Caco-2 (cell line): Measurements from ENCODE around the gene E2F4. TPM values are rescaled to one million over a fixed set of nuclear protein-coding genes. Genes with fewer than 3 reads are reported as not detected.
A peak's percentile ranks its signal among the peaks of the same experiment; 100 is the strongest.

Experiments used
- BruUV-seq: library from RNA; stranded (reverse); fragments of 400-500 nt; replicated peaks from 2 replicates; lab custom pipeline; 2021; lab: Mats Ljungman, UMichigan
- CTCF ChIA-PET: fragments of 300-600 bp; sonication (Branson Sonifier 250); formaldehyde crosslinking; loops from one replicate; lab custom pipeline; 2022; ENCODE audit warnings: antibody characterized with exemption; lab: Charles Lee
- POLR2A ChIA-PET: fragments of 300-600 bp; sonication (Branson Sonifier 250); formaldehyde crosslinking; loops from one replicate; lab custom pipeline; 2022; ENCODE audit warnings: antibody characterized with exemption; lab: Charles Lee
- DNase-seq, 2 experiments: peaks; one replicate each; pipeline versions ENCODE4 v3.0.0 to v3.0.0-alpha.2; 2020 to 2022
- H3K27me3 ChIP-seq: replicated peaks from 2 replicates; pipeline ENCODE4 v1.6.0; 2011; ENCODE audit warnings: low read length; ENCODE audit not compliant: control insufficient read depth, insufficient read depth
- H3K36me3 ChIP-seq: 2 replicates; pipeline ENCODE4 v1.5.1; 2011; ENCODE audit warnings: low read length; ENCODE audit not compliant: control insufficient read depth, insufficient read depth
- H3K4me1 ChIP-seq: fragments of 250-450 bp; sonication (Bioruptor Pico); 2 replicates; pipeline ENCODE4 v1.5.1; 2020; ENCODE audit warnings: mild to moderate bottlenecking
- H3K4me3 ChIP-seq: 2 replicates; pipeline ENCODE4 v1.5.1; 2011; ENCODE audit warnings: low read depth, mild to moderate bottlenecking, control low read depth, low read length
- H3K9me3 ChIP-seq: fragments of 250-450 bp; sonication (Bioruptor Pico); 2 replicates; pipeline ENCODE4 v1.5.1; 2020; ENCODE audit warnings: mild to moderate bottlenecking, moderate library complexity
- H3K27ac Mint-ChIP-seq: one replicate; pipeline ENCODE4 v1.8.0; 2022; ENCODE audit warnings: mixed read lengths; ENCODE audit not compliant: unreplicated experiment
- H3K27me3 Mint-ChIP-seq: one replicate; pipeline ENCODE4 v1.8.0; 2022; ENCODE audit warnings: mixed read lengths; ENCODE audit not compliant: insufficient read depth, unreplicated experiment
- H3K36me3 Mint-ChIP-seq: one replicate; pipeline ENCODE4 v1.8.0; 2022; ENCODE audit warnings: mild to moderate bottlenecking, mixed read lengths; ENCODE audit not compliant: insufficient read depth, unreplicated experiment
- H3K4me1 Mint-ChIP-seq: one replicate; pipeline ENCODE4 v1.8.0; 2022; ENCODE audit warnings: low read depth, mixed read lengths; ENCODE audit not compliant: unreplicated experiment
- H3K4me3 Mint-ChIP-seq: one replicate; pipeline ENCODE4 v1.8.0; 2022; ENCODE audit warnings: mild to moderate bottlenecking, moderate library complexity, mixed read lengths; ENCODE audit not compliant: unreplicated experiment
- H3K9me3 Mint-ChIP-seq: one replicate; pipeline ENCODE4 v1.8.0; 2022; ENCODE audit warnings: mixed read lengths; ENCODE audit not compliant: unreplicated experiment
- CTCF ChIP-seq, 2 experiments: fragments of 200-600 bp in 1 of 2; IDR thresholded peaks; 1 replicate in 1 of 2; 2 replicates in 1 of 2; pipeline versions ENCODE4 v1.5.1 to v1.8.0; 2011 to 2022; ENCODE audit warnings: antibody characterized with exemption in 1 of 2, control low read depth in 1 of 2, inconsistent platforms in 1 of 2, low read depth in 1 of 2, low read length in 1 of 2, mild to moderate bottlenecking in 1 of 2, moderate library complexity in 1 of 2; ENCODE audit not compliant: insufficient read depth in 1 of 2, severe bottlenecking in 1 of 2, unreplicated experiment in 1 of 2
- intact Hi-C: fragments of 100-400 bp; cut with micrococcal nuclease; formaldehyde crosslinking; loops from one replicate; pipeline ENCODE4 v1.10.0; 2022; ENCODE audit not compliant: unreplicated experiment
- total RNA-seq: library from RNA; stranded (reverse); gene quantifications from 2 replicates; pipeline ENCODE4 v1.2.3, GENCODE V29; 2022

The E2F4 gene
- total RNA-seq, 1 experiment from 2014 or later = 115 TPM

DNA sequence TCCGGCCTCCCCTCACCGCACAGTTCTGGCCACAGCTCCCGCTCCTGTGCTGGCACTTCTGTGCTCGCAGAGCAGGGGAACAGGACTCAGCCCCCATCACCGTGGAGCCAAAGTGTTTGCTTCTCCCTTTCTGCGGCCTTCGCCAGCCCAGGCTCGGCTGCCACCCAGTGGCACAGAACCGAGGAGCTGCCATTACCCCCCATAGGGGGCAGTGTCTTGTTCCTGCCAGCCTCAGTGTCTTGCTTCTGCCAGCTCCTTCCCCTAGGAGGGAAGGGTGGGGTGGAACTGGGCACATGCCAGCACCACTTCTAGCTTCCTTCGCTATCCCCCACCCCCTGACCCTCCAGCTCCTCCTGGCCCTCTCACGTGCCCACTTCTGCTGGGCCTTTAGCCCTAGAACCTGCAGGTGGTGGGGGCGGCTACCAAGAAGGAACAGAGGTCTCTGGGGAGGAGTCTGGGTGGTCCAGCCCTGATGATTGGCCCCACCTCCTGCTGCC, 6.3 kb downstream of the E2F4 start:
- CTCF ChIA-PET = interaction anchor here (0.5 to 2.7 kb wide), 11 partner anchors 11 to 288 kb away, joined by 3 to 24 read pairs (median 6); partner anchors contain the start of genes FHOD1, NOL3, SLC9A5 and TMEM208
- peaks cover 63% of the 10 kb centered on the region for H3K36me3 Mint-ChIP-seq
- intact Hi-C loops = loop anchor here (2.0 kb wide), 1 partner anchor 29 kb away; the partner anchor contains the start of gene TMEM208

GRCh38 chr16:67199011-67199807, 7.3 kb downstream of the E2F4 start, which contains the start of gene ELMO3:
Gene ELMO3, plus strand, starts transcription at chr16:67199131. Its CDS starts 196 bp downstream, at chr16:67199327.
- Mint-ChIP-seq H3K27me3 (no peaks in the 10 kb centered on the region), H3K36me3 (peaks cover 63% of the 10 kb centered on the region), H3K4me1 (peaks cover 23% of the 10 kb centered on the region), H3K4me3 (peak within 1 kb of the TSS; percentile 84), H3K9me3 (no peaks in the 10 kb centered on the region), H3K27ac (peak within 1 kb of the TSS; percentile 50)
- TF ChIP-seq CTCF (IDR thresholded peaks at IDR 0.05; ENCODE audit: insufficient read depth in 1 of 2, low read depth in 1 of 2, low read length in 1 of 2, severe bottlenecking in 1 of 2, unreplicated experiment in 1 of 2) = peak; percentile 74 to 87
- H3K4me3 ChIP-seq = peak within 1 kb of the TSS; percentile 95
- H3K36me3 ChIP-seq = peaks cover 12% of the 10 kb centered on the region
- peaks cover 27% of the 10 kb centered on the region for H3K4me1 ChIP-seq
- peak; percentile 88 for DNase-seq
- intact Hi-C loops = loop anchor here (1.0 to 2.0 kb wide), 2 partner anchors 14 to 28 kb away; partner anchors contain the start of gene TMEM208
- H3K27me3 ChIP-seq = no peaks in the 10 kb centered on the region
- H3K9me3 ChIP-seq = no peaks in the 10 kb centered on the region
- BruUV-seq = TSS peak; percentile 63
- ChIA-PET POLR2A (interaction anchor here (0.8 to 1.4 kb wide), 3 partner anchors 14 to 47 kb away, joined by 3 to 4 read pairs (median 3); partner anchors contain the start of gene TMEM208), CTCF (interaction anchor here (0.6 to 2.7 kb wide), 10 partner anchors 10 to 289 kb away, joined by 3 to 24 read pairs (median 6); partner anchors contain the start of genes ATP6V0D1, FHOD1, NOL3 and SLC9A5)

More for the DNA sequence above, 6.3 kb downstream of the E2F4 start:
- Histone ChIP-seq H3K4me1 (peaks cover 27% of the 10 kb centered on the region), H3K27me3 (no peaks in the 10 kb centered on the region), H3K4me3 (0 out of 2 replicates have a peak overlapping the region, but pooled peaks have one; percentile 11), H3K36me3 (peaks cover 15% of the 10 kb centered on the region), H3K9me3 (no peaks in the 10 kb centered on the region)
- no TSS peak for BruUV-seq
- Mint-ChIP-seq H3K27ac (no peak overlapping the region), H3K27me3 (no peaks in the 10 kb centered on the region), H3K4me1 (peaks cover 23% of the 10 kb centered on the region), H3K9me3 (no peaks in the 10 kb centered on the region), H3K4me3 (peak overlapping the region; percentile 84)
- peak in 1 of 2 experiments; percentile 53 for DNase-seq
- peak; percentile 40 to 58 for TF ChIP-seq CTCF (IDR thresholded peaks at IDR 0.05; ENCODE audit: insufficient read depth in 1 of 2, low read depth in 1 of 2, low read length in 1 of 2, severe bottlenecking in 1 of 2, unreplicated experiment in 1 of 2)
- POLR2A ChIA-PET = interaction anchor here (0.5 to 1.4 kb wide), 3 partner anchors 13 to 70 kb away, joined by 3 to 4 read pairs (median 3); no protein-coding TSS in a partner anchor

GRCh38 chr16:67199808-67200198, 7.8 kb downstream of the E2F4 start:
- H3K36me3 ChIP-seq = peaks cover 8% of the 10 kb centered on the region
- POLR2A ChIA-PET = interaction anchor here (0.9 to 1.4 kb wide), 3 partner anchors 27 to 48 kb away, joined by 3 to 4 read pairs (median 3); partner anchors contain the start of gene TMEM208
- Mint-ChIP-seq H3K36me3 (peaks cover 59% of the 10 kb centered on the region), H3K27ac (peak overlapping the region; percentile 50), H3K27me3 (no peaks in the 10 kb centered on the region), H3K4me1 (peaks cover 23% of the 10 kb centered on the region), H3K4me3 (peak overlapping the region; percentile 84), H3K9me3 (no peaks in the 10 kb centered on the region)
- TF ChIP-seq CTCF (IDR thresholded peaks at IDR 0.05; ENCODE audit: insufficient read depth in 1 of 2, low read depth in 1 of 2, low read length in 1 of 2, severe bottlenecking in 1 of 2, unreplicated experiment in 1 of 2) = peak; percentile 52 to 78
- CTCF ChIA-PET = interaction anchor here (0.6 to 2.7 kb wide), 4 partner anchors 28 to 1509 kb away, joined by 3 to 24 read pairs (median 6); partner anchors contain the start of genes FHOD1, SLC9A5 and TMEM208
- intact Hi-C loops = loop anchor here (1.0 to 2.0 kb wide), 2 partner anchors 15 to 27 kb away; partner anchors contain the start of gene TMEM208
- H3K27me3 ChIP-seq = no peaks in the 10 kb centered on the region
- peak overlapping the region; percentile 95 for H3K4me3 ChIP-seq
- DNase-seq = peak; percentile 71 to 73
- peaks cover 27% of the 10 kb centered on the region for H3K4me1 ChIP-seq
- no TSS peak for BruUV-seq
- no peaks in the 10 kb centered on the region for H3K9me3 ChIP-seq
